Endothelial cell of umbilical vein (primary cell): ENCODE results near the gene PTGS1. TPM values are rescaled to one million over a fixed set of nuclear protein-coding genes. Genes with fewer than 3 reads are reported as not detected.
"Not testable (repeated sequence)": the region's sequence is repeated elsewhere in the genome, so short reads cannot be mapped to it uniquely, and the experiment has no call there.

ENCODE experiments used
- BruUV-seq: library from RNA; stranded (reverse); fragments of 400-500 nt; replicated peaks from 2 replicates; lab custom pipeline; 2021; lab: Mats Ljungman, UMichigan
- CTCF ChIA-PET: fragments of 300-600, 350-600 bp; sonication (Branson Sonifier 250); formaldehyde crosslinking; loops from one replicate; lab custom pipeline; 2021; ENCODE audit warnings: antibody characterized with exemption, inconsistent platforms; lab: Charles Lee
- POLR2A ChIA-PET: fragments of 300-600, 350-600 bp; sonication (Branson Sonifier 250); formaldehyde crosslinking; loops from one replicate; lab custom pipeline; 2021; ENCODE audit warnings: antibody characterized with exemption, inconsistent platforms; lab: Charles Lee
- DNase-seq: peaks from one replicate; pipeline ENCODE4 v3.0.0-alpha.2; 2011; ENCODE audit warnings: low read depth, low spot score
- FAIRE-seq: peaks from 2 replicates; lab custom pipeline; 2011; peaks lifted over from hg19 to GRCh38; lab: Jason Lieb, UNC
- H2AFZ ChIP-seq: 2 replicates; pipeline ENCODE4 v1.6.0; 2012; ENCODE audit warnings: low read depth, low read length, control low read depth, inconsistent platforms
- H3K27ac ChIP-seq: 2 replicates; pipeline ENCODE4 v1.5.1; 2011; ENCODE audit warnings: low read depth, mild to moderate bottlenecking, control low read depth, low read length, moderate library complexity; ENCODE audit not compliant: insufficient read depth
- H3K27me3 ChIP-seq, 2 experiments: 2 replicates each; pipeline versions ENCODE4 v1.6.0 to v1.6.1; 2011; ENCODE audit warnings: low read length in 2 of 2, mixed read lengths in 1 of 2; ENCODE audit not compliant: control insufficient read depth in 2 of 2, insufficient read depth in 2 of 2
- H3K36me3 ChIP-seq, 2 experiments: 2 replicates in 1 of 2; 3 replicates in 1 of 2; pipeline ENCODE4 v1.5.1; 2011; ENCODE audit warnings: low read length in 2 of 2, mild to moderate bottlenecking in 1 of 2, moderate library complexity in 1 of 2; ENCODE audit not compliant: control insufficient read depth in 2 of 2, insufficient read depth in 2 of 2; ENCODE audit errors: extremely low read depth in 1 of 2
- H3K4me1 ChIP-seq: 3 replicates; pipeline ENCODE4 v1.5.1; 2011; ENCODE audit warnings: mild to moderate bottlenecking, low read length; ENCODE audit not compliant: control insufficient read depth, insufficient read depth; ENCODE audit errors: extremely low read depth
- H3K4me2 ChIP-seq: 2 replicates; pipeline ENCODE4 v1.6.1; 2011; ENCODE audit warnings: low read length, control low read depth, mixed read lengths; ENCODE audit not compliant: insufficient read depth
- H3K4me3 ChIP-seq, 3 experiments: fragments of 200-600 bp in 1 of 3; sonication (generic), shearing (Covaris generic) in 1 of 3; replicated peaks in 1 of 3; 2 replicates each; pipeline ENCODE4 v1.5.1; 2011 to 2016; ENCODE audit warnings: control low read depth in 3 of 3, low read length in 3 of 3, mild to moderate bottlenecking in 2 of 3, inconsistent platforms in 1 of 3, low read depth in 1 of 3, moderate library complexity in 1 of 3; ENCODE audit not compliant: insufficient read depth in 1 of 3
- H3K79me2 ChIP-seq: 2 replicates; pipeline ENCODE4 v1.6.0; 2012; ENCODE audit warnings: low read length, inconsistent platforms; ENCODE audit not compliant: control insufficient read depth, insufficient read depth
- H3K9ac ChIP-seq: replicated peaks from 2 replicates; pipeline ENCODE3; 2011; ENCODE audit warnings: low read length, control low read depth; ENCODE audit not compliant: insufficient read depth; ENCODE audit errors: extremely low read depth
- H3K9me1 ChIP-seq: replicated peaks from 3 replicates; pipeline ENCODE4 v1.6.0; 2011; ENCODE audit warnings: mild to moderate bottlenecking, low read length; ENCODE audit not compliant: control insufficient read depth, insufficient read depth; ENCODE audit errors: extremely low read depth
- H3K9me3 ChIP-seq: replicated peaks from 2 replicates; pipeline ENCODE4 v1.5.1; 2012; ENCODE audit warnings: low read length, inconsistent platforms; ENCODE audit not compliant: control insufficient read depth, insufficient read depth
- H4K20me1 ChIP-seq: replicated peaks from 2 replicates; pipeline ENCODE3; 2011; ENCODE audit warnings: mild to moderate bottlenecking, low read length; ENCODE audit not compliant: control insufficient read depth, insufficient read depth; ENCODE audit errors: extremely low read depth
- EZH2 ChIP-seq: IDR thresholded peaks from 2 replicates; pipeline ENCODE4 v1.6.1; 2012; ENCODE audit warnings: borderline replicate concordance, low read depth, mild to moderate bottlenecking, moderate library complexity, low read length, inconsistent platforms; ENCODE audit not compliant: severe bottlenecking
- FOS ChIP-seq: IDR thresholded peaks from 2 replicates; pipeline ENCODE4 v1.6.1; 2011; ENCODE audit warnings: mild to moderate bottlenecking, low read length, moderate library complexity, borderline replicate concordance; ENCODE audit not compliant: insufficient read depth
- GATA2 ChIP-seq: IDR thresholded peaks from 2 replicates; pipeline ENCODE4 v1.7.0; 2011; ENCODE audit warnings: low read depth, mild to moderate bottlenecking, moderate library complexity, mixed read lengths, low read length; ENCODE audit not compliant: insufficient read length, insufficient read depth
- JUN ChIP-seq: IDR thresholded peaks from 2 replicates; pipeline ENCODE4 v1.6.1; 2011; ENCODE audit warnings: borderline replicate concordance, low read depth; ENCODE audit not compliant: insufficient read length, insufficient read depth
- MYC ChIP-seq: IDR thresholded peaks from one replicate; pipeline ENCODE4 v1.6.1; 2011; ENCODE audit warnings: mild to moderate bottlenecking, low read depth, low read length
- POLR2A ChIP-seq: IDR thresholded peaks from 2 replicates; pipeline ENCODE4 v1.6.1; 2012; ENCODE audit warnings: low read depth, mild to moderate bottlenecking, control low read depth, low read length
- POLR2AphosphoS5 ChIP-seq: IDR thresholded peaks from 2 replicates; pipeline ENCODE4 v1.6.1; 2012; ENCODE audit warnings: low read depth, mild to moderate bottlenecking, control low read depth, low read length, moderate library complexity; ENCODE audit not compliant: insufficient read depth
- dilution Hi-C: fragments of 300-500 bp; cut with MboI; formaldehyde crosslinking; loops from one replicate; pipeline ENCODE4 v1.15.0; 2019; ENCODE audit warnings: low sequenced_read_pairs; ENCODE audit not compliant: extremely low pct_ligation_motif_present
- intact Hi-C: fragments of 100-400 bp; cut with micrococcal nuclease; formaldehyde crosslinking; loops from one replicate; pipeline ENCODE4 v1.10.0; 2022
- polyA plus RNA-seq, 4 experiments: library from polyadenylated mRNA; depleted of rRNA in 3 of 4; stranded (reverse) in 3 of 4; unstranded in 1 of 4; fragments of >200 nt; gene quantifications; 2 replicates each; pipeline versions ENCODE4 v1.2.1 to v1.2.3, GENCODE V29; 2011 to 2012; ENCODE audit warnings: missing spikeins in 1 of 4
- total RNA-seq: library from RNA; stranded (reverse); gene quantifications from 2 replicates; pipeline ENCODE4 v1.2.3, GENCODE V29; 2021
- TF ChIP-seq, protein P1 (sequence below), 2 donors: IDR thresholded peaks; 1 replicate in 1 of 2; 2 replicates in 1 of 2; pipeline ENCODE4 v1.5.1; 2011; ENCODE audit warnings: low read length in 2 of 2, mild to moderate bottlenecking in 2 of 2, moderate library complexity in 2 of 2, control low read depth in 1 of 2, inconsistent platforms in 1 of 2, low read depth in 1 of 2; ENCODE audit not compliant: insufficient read depth in 1 of 2; ENCODE audit errors: extremely low read depth in 1 of 2
- TF ChIP-seq, protein P2 (sequence below): IDR thresholded peaks from 2 replicates; pipeline ENCODE4 v1.6.1; 2011; ENCODE audit not compliant: insufficient read depth, insufficient read length

Gene PTGS1
- total and polyA plus RNA-seq, 2 donors (not counting 3 experiments of a cell fraction or from before 2014, with no cell fraction given) = 37.6 to 45.2 TPM

DNA sequence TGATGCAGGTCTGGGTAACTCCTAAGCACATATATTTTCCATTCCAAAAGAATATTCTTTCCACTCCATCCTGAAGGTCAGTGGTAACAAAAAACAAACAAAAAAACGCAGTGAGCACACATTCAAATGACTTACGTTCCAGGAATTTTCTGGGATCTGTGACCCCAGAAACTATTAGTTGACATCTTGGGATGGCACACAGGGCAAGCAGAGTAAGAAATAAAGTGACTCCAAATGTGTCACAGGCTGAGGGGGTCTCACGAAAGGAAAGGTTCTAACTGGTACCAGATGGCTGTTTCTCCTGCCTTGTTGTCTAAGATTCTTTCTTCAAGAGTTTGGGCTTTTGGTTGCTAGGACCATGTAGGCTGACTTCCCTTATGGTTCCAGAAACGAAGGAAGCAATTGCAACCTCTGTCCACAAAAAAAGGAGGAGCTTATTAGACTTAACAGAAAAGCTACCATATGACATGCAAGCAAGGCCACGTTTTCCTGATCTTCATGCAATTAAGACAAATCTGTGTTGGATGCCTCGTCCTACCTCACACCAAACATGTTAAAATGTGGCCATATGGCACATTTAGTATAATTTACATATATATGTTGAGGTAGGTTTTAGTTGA, 32.7 kb downstream of the PTGS1 start:
- Histone ChIP-seq H3K36me3 (no peaks in the 10 kb centered on the region), H3K27me3 (no peaks in the 10 kb centered on the region), H4K20me1 (no peaks in the 10 kb centered on the region), H2AFZ (no peak overlapping the region), H3K27ac (peak overlapping the region; percentile 94), H3K4me1 (peaks cover 13% of the 10 kb centered on the region), H3K9ac (no peak overlapping the region), H3K4me3 (no peak overlapping the region), H3K9me1 (no peaks in the 10 kb centered on the region), H3K4me2 (no peak overlapping the region), H3K79me2 (no peaks in the 10 kb centered on the region), H3K9me3 (no peaks in the 10 kb centered on the region)
- TF ChIP-seq POLR2AphosphoS5 = no peak
- TF ChIP-seq EZH2 = no peak
- TF ChIP-seq GATA2 = no peak
- no peak for TF ChIP-seq MYC
- TF ChIP-seq JUN = no peak
- TF ChIP-seq, protein P1, sequence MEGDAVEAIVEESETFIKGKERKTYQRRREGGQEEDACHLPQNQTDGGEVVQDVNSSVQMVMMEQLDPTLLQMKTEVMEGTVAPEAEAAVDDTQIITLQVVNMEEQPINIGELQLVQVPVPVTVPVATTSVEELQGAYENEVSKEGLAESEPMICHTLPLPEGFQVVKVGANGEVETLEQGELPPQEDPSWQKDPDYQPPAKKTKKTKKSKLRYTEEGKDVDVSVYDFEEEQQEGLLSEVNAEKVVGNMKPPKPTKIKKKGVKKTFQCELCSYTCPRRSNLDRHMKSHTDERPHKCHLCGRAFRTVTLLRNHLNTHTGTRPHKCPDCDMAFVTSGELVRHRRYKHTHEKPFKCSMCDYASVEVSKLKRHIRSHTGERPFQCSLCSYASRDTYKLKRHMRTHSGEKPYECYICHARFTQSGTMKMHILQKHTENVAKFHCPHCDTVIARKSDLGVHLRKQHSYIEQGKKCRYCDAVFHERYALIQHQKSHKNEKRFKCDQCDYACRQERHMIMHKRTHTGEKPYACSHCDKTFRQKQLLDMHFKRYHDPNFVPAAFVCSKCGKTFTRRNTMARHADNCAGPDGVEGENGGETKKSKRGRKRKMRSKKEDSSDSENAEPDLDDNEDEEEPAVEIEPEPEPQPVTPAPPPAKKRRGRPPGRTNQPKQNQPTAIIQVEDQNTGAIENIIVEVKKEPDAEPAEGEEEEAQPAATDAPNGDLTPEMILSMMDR (IDR thresholded peaks at IDR 0.05; ENCODE audit: extremely low read depth in 1 of 2, insufficient read depth in 1 of 2, low read depth in 1 of 2, low read length in 2 of 2) = no peak
- no peak for TF ChIP-seq FOS
- TF ChIP-seq, protein P2, sequence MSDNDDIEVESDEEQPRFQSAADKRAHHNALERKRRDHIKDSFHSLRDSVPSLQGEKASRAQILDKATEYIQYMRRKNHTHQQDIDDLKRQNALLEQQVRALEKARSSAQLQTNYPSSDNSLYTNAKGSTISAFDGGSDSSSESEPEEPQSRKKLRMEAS = no peak
- TF ChIP-seq POLR2A = no peak
- DNase-seq = no peak
- POLR2A ChIA-PET = no interaction called here
- dilution Hi-C loops = no loop called here
- intact Hi-C loops = loop anchor here (2.0 kb wide), 2 partner anchors 19 to 27 kb away; no protein-coding TSS in a partner anchor
- BruUV-seq = no TSS peak
- FAIRE-seq = no peak
- CTCF ChIA-PET = interaction anchor here (1.1 kb wide), 1 partner anchor 305 kb away, joined by 4 read pairs; no protein-coding TSS in a partner anchor

DNA sequence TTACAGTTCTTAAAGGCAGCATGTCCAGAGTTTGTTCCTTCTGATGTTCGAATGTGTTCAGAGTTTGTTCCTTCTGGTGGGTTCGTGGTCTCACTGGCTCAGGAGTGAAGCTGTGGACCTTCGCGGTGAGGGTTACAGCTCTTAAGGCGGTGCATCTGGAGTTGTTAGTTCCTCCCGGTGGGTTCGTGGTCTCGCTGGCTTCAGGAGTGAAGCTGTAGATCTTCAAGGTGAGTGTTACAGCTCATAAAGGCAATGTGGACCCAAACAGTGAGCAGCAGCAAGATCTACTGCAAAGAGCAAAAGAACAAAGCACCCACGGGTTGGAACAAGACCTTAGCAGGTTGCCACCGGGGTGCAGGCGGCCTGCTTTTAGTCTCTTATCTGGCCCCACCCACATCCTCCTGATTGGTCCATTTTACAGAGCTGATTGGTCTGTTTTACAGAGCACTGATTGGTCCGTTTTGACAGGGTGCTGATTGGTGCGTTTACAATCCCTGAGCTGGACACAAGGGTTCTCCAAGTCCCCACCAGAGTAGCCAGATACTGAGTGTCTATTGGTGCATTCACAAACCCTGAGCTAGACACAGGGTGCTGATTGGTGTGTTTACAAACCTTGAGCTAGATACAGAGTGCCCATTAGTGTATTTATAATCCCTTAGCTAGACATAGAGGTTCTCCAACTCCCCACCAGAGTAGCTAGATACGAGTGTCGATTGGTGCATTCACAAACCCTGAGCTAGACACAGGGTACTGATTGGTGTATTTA, 34.7 kb downstream of the PTGS1 start:
- H3K4me2 ChIP-seq, H3K36me3 ChIP-seq, dilution Hi-C loops, intact Hi-C loops, H2AFZ ChIP-seq, H3K27ac ChIP-seq, POLR2A ChIA-PET, FAIRE-seq, H3K9ac ChIP-seq, H3K9me3 ChIP-seq, DNase-seq, H3K4me3 ChIP-seq, H4K20me1 ChIP-seq, H3K79me2 ChIP-seq, H3K9me1 ChIP-seq, BruUV-seq, H3K27me3 ChIP-seq: not testable (repeated sequence)
- H3K4me1 ChIP-seq = peaks cover 13% of the 10 kb centered on the region
- CTCF ChIA-PET = interaction anchor here (1.1 kb wide), 1 partner anchor 59 kb away, joined by 3 read pairs; no protein-coding TSS in a partner anchor
